HUES64 (cell line): Measurements from ENCODE around the gene SIGLEC1.

Experiments used
- H3K27ac ChIP-seq: 2 replicates; pipeline ENCODE4 v1.7.0; 2013; ENCODE audit warnings: low read depth, low read length, inconsistent platforms
- H3K27me3 ChIP-seq: 2 replicates; pipeline ENCODE4 v1.6.1; 2013; ENCODE audit warnings: mild to moderate bottlenecking, low read length; ENCODE audit not compliant: insufficient read depth
- H3K36me3 ChIP-seq: 2 replicates; pipeline ENCODE4 v1.6.1; 2013; ENCODE audit warnings: mild to moderate bottlenecking, low read length; ENCODE audit not compliant: insufficient read depth
- H3K4me1 ChIP-seq: 2 replicates; pipeline ENCODE4 v1.6.1; 2013; ENCODE audit warnings: mild to moderate bottlenecking, low read length, moderate library complexity; ENCODE audit not compliant: insufficient read depth
- H3K4me3 ChIP-seq: 2 replicates; pipeline ENCODE4 v1.5.1; 2013; ENCODE audit warnings: mild to moderate bottlenecking, low read length, moderate library complexity
- H3K9ac ChIP-seq: 2 replicates; pipeline ENCODE4 v1.6.1; 2013; ENCODE audit warnings: mild to moderate bottlenecking, low read depth, low read length
- H3K9me3 ChIP-seq: 2 replicates; pipeline ENCODE4 v1.6.1; 2013; ENCODE audit warnings: low read depth, low read length; ENCODE audit not compliant: insufficient read depth
- WGBS: fragments of 150-250, 120-280 bp; methylation state at CpG from one replicate; pipeline ENCODE4 v1.1.7; 2013; ENCODE audit warnings: missing lambda C conversion rate; 5-methylcytosine and 5-hydroxymethylcytosine counted together

Gene SIGLEC1

GRCh38 chr20:3753098-3753497 is 40.7 kb upstream of the SIGLEC1 start:
- Histone ChIP-seq H3K4me1 (0 out of 2 replicates have a peak, but pooled peaks cover 7% of the 10 kb centered on the region), H3K4me3 (no peak overlapping the region), H3K9me3 (no peaks in the 10 kb centered on the region), H3K9ac (no peak overlapping the region), H3K27me3 (peaks cover 48% of the 10 kb centered on the region), H3K27ac (no peak overlapping the region), H3K36me3 (peaks cover 27% of the 10 kb centered on the region)
- WGBS = 31% methylated on average over 4 of the region's 4 CpGs

GRCh38 chr20:3752386-3752759 is 40.0 kb upstream of the SIGLEC1 start:
- Histone ChIP-seq H3K9me3 (no peaks in the 10 kb centered on the region), H3K9ac (no peak overlapping the region), H3K4me3 (peak overlapping the region; percentile 60), H3K27ac (no peak overlapping the region), H3K36me3 (peaks cover 21% of the 10 kb centered on the region), H3K4me1 (0 out of 2 replicates have a peak, but pooled peaks cover 7% of the 10 kb centered on the region), H3K27me3 (peaks cover 50% of the 10 kb centered on the region)
- 28% methylated on average over 13 of the region's 13 CpGs for WGBS

GRCh38 chr20:3751675-3752385 is 39.4 kb upstream of the SIGLEC1 start:
- 4% methylated on average over 95 of the region's 95 CpGs for WGBS
- H3K36me3 ChIP-seq = peaks cover 17% of the 10 kb centered on the region
- peaks cover 51% of the 10 kb centered on the region for H3K27me3 ChIP-seq
- H3K27ac ChIP-seq = no peak overlapping the region; the same call in 1 of the 2 replicates
- peak overlapping the region; percentile 32; the same call in 1 of the 2 replicates for H3K9ac ChIP-seq
- H3K9me3 ChIP-seq = no peaks in the 10 kb centered on the region
- peak overlapping the region; percentile 60 for H3K4me3 ChIP-seq
- H3K4me1 ChIP-seq = 0 out of 2 replicates have a peak, but pooled peaks cover 7% of the 10 kb centered on the region

GRCh38 chr20:3751305-3751674 is 38.9 kb upstream of the SIGLEC1 start:
- H3K27me3 ChIP-seq = peaks cover 51% of the 10 kb centered on the region
- H3K27ac ChIP-seq = no peak overlapping the region
- peak overlapping the region; percentile 60 for H3K4me3 ChIP-seq
- no peaks in the 10 kb centered on the region for H3K9me3 ChIP-seq
- 0 out of 2 replicates have a peak, but pooled peaks cover 7% of the 10 kb centered on the region for H3K4me1 ChIP-seq
- peak overlapping the region; percentile 32; the same call in 1 of the 2 replicates for H3K9ac ChIP-seq
- WGBS = 19% methylated on average over 31 of the region's 31 CpGs
- H3K36me3 ChIP-seq = peaks cover 14% of the 10 kb centered on the region

- Histone ChIP-seq H3K4me1 (0 out of 2 replicates have a peak, but pooled peaks cover 7% of the 10 kb centered on the region), H3K36me3 (peaks cover 4% of the 10 kb centered on the region; the same call in 1 of the 2 replicates), H3K9ac (no peak overlapping the region; the same call in 1 of the 2 replicates), H3K9me3 (no peaks in the 10 kb centered on the region), H3K27ac (no peak overlapping the region), H3K27me3 (peaks cover 51% of the 10 kb centered on the region), H3K4me3 (peak overlapping the region; percentile 48)
- WGBS = 13% methylated on average over 72 of the region's 72 CpGs
Observed at GRCh38 chr20:3749689-3750531, 37.5 kb upstream of the SIGLEC1 start.

GRCh38 chr20:3749087-3749688 is 36.8 kb upstream of the SIGLEC1 start:
- Histone ChIP-seq H3K9me3 (no peaks in the 10 kb centered on the region), H3K4me3 (peak overlapping the region; percentile 48), H3K9ac (no peak overlapping the region; the same call in 1 of the 2 replicates), H3K36me3 (no peaks in the 10 kb centered on the region), H3K27me3 (peaks cover 56% of the 10 kb centered on the region), H3K27ac (no peak overlapping the region), H3K4me1 (peaks cover 7% of the 10 kb centered on the region; the same call in 1 of the 2 replicates)
- 84% methylated on average over 23 of the region's 24 CpGs for WGBS

GRCh38 chr20:3748073-3748472 is 35.7 kb upstream of the SIGLEC1 start:
- Histone ChIP-seq H3K9ac (no peak overlapping the region), H3K4me1 (peaks cover 7% of the 10 kb centered on the region; the same call in 1 of the 2 replicates), H3K9me3 (no peaks in the 10 kb centered on the region), H3K27ac (no peak overlapping the region), H3K27me3 (peaks cover 56% of the 10 kb centered on the region), H3K4me3 (no peak overlapping the region), H3K36me3 (no peaks in the 10 kb centered on the region)
- 90% methylated on average over 16 of the region's 16 CpGs for WGBS

- H3K36me3 ChIP-seq = no peaks in the 10 kb centered on the region
- no peak overlapping the region for H3K27ac ChIP-seq
- no peaks in the 10 kb centered on the region for H3K9me3 ChIP-seq
- H3K9ac ChIP-seq = no peak overlapping the region
- WGBS = 82% methylated on average over 1 of the region's 2 CpGs
- peaks cover 51% of the 10 kb centered on the region for H3K27me3 ChIP-seq
- peaks cover 3% of the 10 kb centered on the region; the same call in 1 of the 2 replicates for H3K4me1 ChIP-seq
- H3K4me3 ChIP-seq = no peak overlapping the region
Observed at GRCh38 chr20:3747471-3747870, 35.1 kb upstream of the SIGLEC1 start.

- H3K27ac ChIP-seq = no peak overlapping the region
- no peaks in the 10 kb centered on the region; the same call in 1 of the 2 replicates for H3K4me1 ChIP-seq
- H3K4me3 ChIP-seq = peak overlapping the region; percentile 54
- peaks cover 33% of the 10 kb centered on the region for H3K27me3 ChIP-seq
- 87% methylated on average over 11 of the region's 11 CpGs for WGBS
- H3K9me3 ChIP-seq = no peaks in the 10 kb centered on the region
- no peak overlapping the region for H3K9ac ChIP-seq
- no peaks in the 10 kb centered on the region for H3K36me3 ChIP-seq
Observed at GRCh38 chr20:3745686-3746173, 33.3 kb upstream of the SIGLEC1 start.

- H3K9ac ChIP-seq = peak overlapping the region; percentile 48; the same call in 1 of the 2 replicates
- no peak overlapping the region for H3K27ac ChIP-seq
- peaks cover 27% of the 10 kb centered on the region for H3K27me3 ChIP-seq
- peaks cover 1% of the 10 kb centered on the region; the same call in 1 of the 2 replicates for H3K4me1 ChIP-seq
- WGBS = 29% methylated on average over 45 of the region's 45 CpGs
- H3K4me3 ChIP-seq = peak overlapping the region; percentile 70
- H3K36me3 ChIP-seq = no peaks in the 10 kb centered on the region
- H3K9me3 ChIP-seq = no peaks in the 10 kb centered on the region
Observed at GRCh38 chr20:3744806-3745685, 32.6 kb upstream of the SIGLEC1 start.
